HG03460 (cell line): ENCODE measurements around the gene CACNA1D.
"Not testable (repeated sequence)": the region's sequence is repeated elsewhere in the genome, so short reads cannot be mapped to it uniquely, and the experiment has no call there.

ENCODE experiments used
- ATAC-seq: cut with Tn5 transposase; IDR thresholded peaks from one replicate; pipeline ENCODE4 v1.9.1; 2021; ENCODE audit not compliant: unreplicated experiment

Gene CACNA1D

DNA sequence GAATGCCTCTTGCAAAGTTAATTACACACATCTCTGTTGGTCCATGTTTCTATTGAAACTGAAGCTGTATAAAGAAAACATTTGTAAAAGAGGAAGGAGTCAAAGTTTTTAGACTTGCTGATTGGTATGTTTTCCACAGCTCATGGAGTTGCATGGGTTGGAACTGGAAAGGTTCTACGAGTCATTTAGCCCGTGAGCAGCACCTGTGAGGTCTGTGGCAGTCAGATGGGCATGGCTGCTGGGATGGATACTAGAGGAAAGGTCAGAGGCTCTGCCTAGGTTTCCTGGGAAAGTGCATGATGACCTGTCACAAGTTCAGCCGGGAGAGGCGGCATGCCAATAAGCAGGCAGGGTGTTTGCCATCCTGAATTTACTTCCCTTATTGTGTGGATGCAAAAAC lies 155.4 kb downstream of the CACNA1D start:
- no peak for ATAC-seq

- peak; percentile 64 for ATAC-seq
Measured at GRCh38 chr3:53650424-53650823, 156.0 kb downstream of the CACNA1D start.

- no peak for ATAC-seq
Measured at GRCh38 chr3:53650928-53651661, 156.7 kb downstream of the CACNA1D start.

DNA sequence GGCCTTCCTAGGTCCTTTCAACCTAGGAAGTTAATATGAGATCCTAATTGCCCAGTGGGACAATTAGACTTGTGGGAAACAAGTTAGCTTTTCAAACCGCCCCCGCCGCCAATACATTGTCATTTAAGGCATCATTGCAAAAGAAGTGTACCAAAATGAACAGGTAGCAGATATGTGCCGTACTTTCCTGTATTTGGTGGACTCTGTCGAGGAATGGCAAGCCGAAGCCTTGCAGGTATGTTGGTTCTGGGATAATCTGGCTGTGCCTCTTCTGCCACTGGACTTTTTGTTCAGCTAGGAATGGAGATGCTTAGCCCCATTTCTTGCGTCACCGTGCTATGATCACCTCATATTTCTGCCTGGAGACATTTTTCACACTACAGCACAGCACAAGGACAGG lies 157.5 kb downstream of the CACNA1D start:
- no peak for ATAC-seq

DNA sequence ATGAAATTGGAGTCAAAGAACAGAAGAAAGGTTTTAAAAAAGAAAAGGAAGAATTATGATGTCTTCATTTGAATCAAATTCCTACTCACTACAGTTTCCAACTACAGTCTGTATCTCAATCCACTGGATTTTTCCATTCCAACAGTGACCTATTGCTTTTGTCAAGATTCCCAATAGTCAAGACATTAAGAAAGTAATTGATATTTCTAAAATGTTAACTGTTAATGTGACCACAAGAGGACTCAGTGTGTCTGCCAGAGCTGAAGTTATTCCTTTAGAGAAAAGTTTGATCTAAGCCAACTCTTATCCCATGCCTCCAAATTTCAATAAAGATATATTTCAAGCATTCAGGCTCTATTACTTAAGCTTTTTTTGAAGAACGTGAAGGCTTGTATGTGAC lies 163.2 kb downstream of the CACNA1D start:
- ATAC-seq, result no peak

GRCh38 chr3:53658613-53659193 lies 164.3 kb downstream of the CACNA1D start:
- no peak for ATAC-seq

DNA sequence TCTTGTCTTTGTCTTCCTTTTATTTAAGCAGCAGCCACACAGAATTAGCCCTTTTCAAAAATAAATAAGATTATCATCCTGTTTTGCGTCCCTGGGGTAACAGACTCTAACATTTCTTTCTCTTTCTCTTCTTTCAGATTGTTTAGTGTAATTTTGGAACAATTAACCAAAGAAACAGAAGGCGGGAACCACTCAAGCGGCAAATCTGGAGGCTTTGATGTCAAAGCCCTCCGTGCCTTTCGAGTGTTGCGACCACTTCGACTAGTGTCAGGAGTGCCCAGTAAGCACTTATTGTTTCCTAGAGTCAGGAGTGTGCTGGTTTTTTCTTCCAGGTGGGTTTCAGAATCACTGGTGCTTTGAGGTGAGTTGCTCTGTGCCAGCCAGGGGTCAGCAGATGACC lies 165.6 kb downstream of the CACNA1D start:
- ATAC-seq, result no peak

- no peak for ATAC-seq
Measured at GRCh38 chr3:53661480-53661879, 167.1 kb downstream of the CACNA1D start.

GRCh38 chr3:53664812-53665211 lies 170.4 kb downstream of the CACNA1D start:
- ATAC-seq, result not testable (repeated sequence)

- no peak for ATAC-seq
Measured at GRCh38 chr3:53665608-53666425, 171.4 kb downstream of the CACNA1D start.

DNA sequence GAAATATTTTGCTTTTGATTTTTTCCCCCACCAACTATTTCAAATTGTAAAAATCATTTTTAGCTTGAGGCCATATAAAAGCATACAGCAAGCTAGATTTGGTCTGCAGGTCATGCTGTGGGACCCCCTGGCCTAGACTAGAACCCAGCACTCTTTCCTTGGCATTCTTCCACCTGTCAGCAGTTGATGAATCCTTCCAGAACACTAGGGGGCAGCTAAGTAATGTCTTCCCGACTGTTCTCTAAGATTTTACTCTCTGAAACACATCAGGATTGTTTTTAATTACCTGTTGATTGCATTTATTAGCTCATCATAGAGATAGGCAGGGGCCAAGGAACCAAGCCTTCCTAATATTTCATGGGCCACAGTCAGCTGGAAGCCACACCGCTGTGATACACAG lies 174.5 kb downstream of the CACNA1D start:
- ATAC-seq, result no peak

GRCh38 chr3:53670721-53671120 lies 176.3 kb downstream of the CACNA1D start:
- ATAC-seq, result no peak

- no peak for ATAC-seq
Measured at GRCh38 chr3:53671192-53671960, 177.0 kb downstream of the CACNA1D start.

GRCh38 chr3:53671961-53672299 lies 177.5 kb downstream of the CACNA1D start:
- no peak for ATAC-seq

- ATAC-seq, result no peak
Measured at GRCh38 chr3:53672981-53673380, 178.6 kb downstream of the CACNA1D start.

- no peak for ATAC-seq
Measured at GRCh38 chr3:53673722-53674350, 179.4 kb downstream of the CACNA1D start.

DNA sequence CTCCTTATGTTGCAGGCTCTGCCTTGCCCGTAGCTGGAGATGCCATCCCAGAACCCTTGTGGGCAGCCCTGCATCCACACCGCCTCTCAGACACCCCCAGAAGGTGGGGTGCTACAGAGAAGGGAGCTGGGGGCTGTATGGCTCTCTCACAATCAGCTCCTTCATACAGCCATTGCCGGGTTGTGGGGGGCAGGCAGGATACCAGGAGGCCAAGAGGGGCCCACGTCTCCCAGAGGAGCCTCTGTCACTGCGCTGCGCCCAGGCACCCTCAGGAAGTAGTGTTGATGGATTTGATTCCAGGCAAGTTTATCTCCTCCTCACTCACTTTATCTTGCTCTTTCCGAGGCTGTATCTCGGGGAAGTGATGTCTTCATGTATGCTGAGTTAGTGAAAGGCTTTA lies 180.2 kb downstream of the CACNA1D start:
- no peak for ATAC-seq

GRCh38 chr3:53675022-53675697 lies 180.7 kb downstream of the CACNA1D start:
- ATAC-seq, result no peak

DNA sequence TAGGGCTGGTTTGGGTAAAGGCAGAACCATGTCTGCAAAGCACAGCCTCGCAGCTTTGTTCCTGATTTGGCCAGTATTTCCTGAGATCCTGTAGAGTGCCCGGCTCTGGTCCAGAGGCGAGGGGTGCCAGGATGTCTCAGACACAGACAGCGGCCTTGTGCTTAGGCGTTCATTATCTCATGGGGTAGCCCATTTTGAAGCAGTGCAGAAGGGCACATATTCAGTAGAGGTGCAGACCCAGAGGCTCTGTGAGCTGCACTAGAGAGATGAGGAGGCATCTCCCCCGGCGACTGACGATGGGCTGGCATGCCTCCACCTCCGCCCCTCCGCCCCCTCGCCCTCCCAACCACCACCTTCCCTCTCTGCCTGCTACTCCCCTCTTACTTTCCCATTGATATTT lies 181.5 kb downstream of the CACNA1D start:
- no peak for ATAC-seq

- ATAC-seq, result no peak
Measured at GRCh38 chr3:53677413-53677812, 183.0 kb downstream of the CACNA1D start.
